Thoracic aorta (tissue), 2 donors: ENCODE data around the gene ZSCAN29. TPM values are rescaled to one million over a fixed set of nuclear protein-coding genes. Genes with fewer than 3 reads are reported as not detected.

ENCODE experiments used
- ATAC-seq: fragments of 150-250 bp; one replicate; pipeline ENCODE4 v1.8.0; 2017; ENCODE audit warnings: low read depth; ENCODE audit not compliant: insufficient number of reproducible peaks, low FRiP score
- DNase-seq: peaks from one replicate; pipeline ENCODE4 v3.0.0-alpha.2; 2020; ENCODE audit warnings: low spot score
- H3K27ac ChIP-seq, 2 donors: fragments of 200-600 bp; sonication (generic); 1 replicate in 1 of 2; 2 replicates in 1 of 2; pipeline ENCODE4 v1.5.1; 2016; ENCODE audit warnings: mild to moderate bottlenecking in 2 of 2, moderate library complexity in 2 of 2
- H3K27me3 ChIP-seq: fragments of 200-600 bp; sonication (generic); replicated peaks from 2 replicates; pipeline ENCODE4 v1.6.0; 2016; ENCODE audit warnings: mild to moderate bottlenecking; ENCODE audit not compliant: insufficient read depth
- H3K36me3 ChIP-seq: fragments of 200-600 bp; sonication (generic); one replicate; pipeline ENCODE4 v1.5.1; 2016
- H3K4me1 ChIP-seq, 2 donors: fragments of 200-600 bp; sonication (generic); 1 replicate in 1 of 2; 2 replicates in 1 of 2; pipeline versions ENCODE4 v1.5.1 to v1.6.0; 2016; ENCODE audit warnings: low read depth in 2 of 2, mild to moderate bottlenecking in 1 of 2; ENCODE audit not compliant: control insufficient read depth in 1 of 2
- H3K4me3 ChIP-seq: fragments of 200-600 bp; sonication (generic); 2 replicates; pipeline ENCODE4 v1.5.1; 2016; ENCODE audit warnings: mild to moderate bottlenecking
- H3K9me3 ChIP-seq: fragments of 200-600 bp; sonication (generic); 2 replicates; pipeline ENCODE4 v1.5.1; 2016
- total RNA-seq, 2 donors: library from RNA; depleted of rRNA; stranded (reverse); fragments of >200 nt; gene quantifications; one replicate each; pipeline versions ENCODE4 v1.1.0 to v1.2.3, GENCODE V29; 2016
- TF ChIP-seq, protein P1 (sequence below): fragments of 200-600 bp; sonication (generic); IDR thresholded peaks from one replicate; pipeline ENCODE4 v1.5.1; 2019; ENCODE audit warnings: antibody characterized with exemption

ZSCAN29 gene
- total RNA-seq, 2 donors from 2014 or later = 13.9 to 19.1 TPM

- no peak for ATAC-seq
- Histone ChIP-seq H3K27me3 (no peaks in the 10 kb centered on the region), H3K4me1 (peaks cover 14 to 28% of the 10 kb centered on the region in 2 donors), H3K36me3 (no peaks in the 10 kb centered on the region), H3K4me3 (peak overlapping the region; percentile 91), H3K9me3 (no peaks in the 10 kb centered on the region), H3K27ac (peak overlapping the region; percentile 94 to 95)
- no peak for DNase-seq
- TF ChIP-seq, protein P1, sequence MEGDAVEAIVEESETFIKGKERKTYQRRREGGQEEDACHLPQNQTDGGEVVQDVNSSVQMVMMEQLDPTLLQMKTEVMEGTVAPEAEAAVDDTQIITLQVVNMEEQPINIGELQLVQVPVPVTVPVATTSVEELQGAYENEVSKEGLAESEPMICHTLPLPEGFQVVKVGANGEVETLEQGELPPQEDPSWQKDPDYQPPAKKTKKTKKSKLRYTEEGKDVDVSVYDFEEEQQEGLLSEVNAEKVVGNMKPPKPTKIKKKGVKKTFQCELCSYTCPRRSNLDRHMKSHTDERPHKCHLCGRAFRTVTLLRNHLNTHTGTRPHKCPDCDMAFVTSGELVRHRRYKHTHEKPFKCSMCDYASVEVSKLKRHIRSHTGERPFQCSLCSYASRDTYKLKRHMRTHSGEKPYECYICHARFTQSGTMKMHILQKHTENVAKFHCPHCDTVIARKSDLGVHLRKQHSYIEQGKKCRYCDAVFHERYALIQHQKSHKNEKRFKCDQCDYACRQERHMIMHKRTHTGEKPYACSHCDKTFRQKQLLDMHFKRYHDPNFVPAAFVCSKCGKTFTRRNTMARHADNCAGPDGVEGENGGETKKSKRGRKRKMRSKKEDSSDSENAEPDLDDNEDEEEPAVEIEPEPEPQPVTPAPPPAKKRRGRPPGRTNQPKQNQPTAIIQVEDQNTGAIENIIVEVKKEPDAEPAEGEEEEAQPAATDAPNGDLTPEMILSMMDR = no peak
Measured at GRCh38 chr15:43329217-43329959, 41.5 kb downstream of the ZSCAN29 start.

GRCh38 chr15:43325039-43325684 is 45.7 kb downstream of the ZSCAN29 start:
- Histone ChIP-seq H3K9me3 (no peaks in the 10 kb centered on the region), H3K4me3 (no peak overlapping the region), H3K27ac (no peak overlapping the region), H3K36me3 (no peaks in the 10 kb centered on the region), H3K27me3 (no peaks in the 10 kb centered on the region), H3K4me1 (peaks cover 14 to 21% of the 10 kb centered on the region in 2 donors)
- ATAC-seq = no peak
- DNase-seq = no peak
- TF ChIP-seq, protein P1 = no peak

GRCh38 chr15:43318990-43319771 is 51.7 kb downstream of the ZSCAN29 start:
- no peak for ATAC-seq

GRCh38 chr15:43317566-43318184 is 53.2 kb downstream of the ZSCAN29 start:
- Histone ChIP-seq H3K9me3 (no peaks in the 10 kb centered on the region), H3K36me3 (no peaks in the 10 kb centered on the region), H3K27me3 (no peaks in the 10 kb centered on the region), H3K4me3 (no peak overlapping the region), H3K4me1 (no peaks in the 10 kb centered on the region), H3K27ac (no peak overlapping the region)
- ATAC-seq (no peak), DNase-seq (no peak)
- TF ChIP-seq, protein P1 = no peak

More at GRCh38 chr15:43318990-43319771, 51.7 kb downstream of the ZSCAN29 start:
- DNase-seq = no peak
- Histone ChIP-seq H3K27me3 (no peaks in the 10 kb centered on the region), H3K36me3 (no peaks in the 10 kb centered on the region), H3K4me3 (no peak overlapping the region), H3K4me1 (no peaks in the 10 kb centered on the region), H3K27ac (no peak overlapping the region), H3K9me3 (no peaks in the 10 kb centered on the region)
- TF ChIP-seq, protein P1 = no peak
